Esophagus squamous epithelium (tissue), 5 donors: ENCODE results near the gene RPH3AL. TPM values are rescaled to one million over a fixed set of nuclear protein-coding genes. Genes with fewer than 3 reads are reported as not detected.

Source experiments
- DNase-seq: peaks from one replicate; lab custom pipeline; 2025; lab: John Stamatoyannopoulos, UW
- H3K27ac ChIP-seq, 4 donors: fragments of 200-600 bp; sonication (generic); one replicate each; pipeline ENCODE4 v1.5.1; 2016 to 2019; ENCODE audit warnings: mild to moderate bottlenecking in 1 of 4
- H3K27me3 ChIP-seq, 4 donors: fragments of 200-600 bp; sonication (generic); 1 replicate in 3 of 4; 2 replicates in 1 of 4; pipeline versions ENCODE4 v1.5.1 to v1.6.0; 2017 to 2021; ENCODE audit warnings: antibody characterized with exemption in 1 of 4
- H3K36me3 ChIP-seq, 3 donors: fragments of 200-600 bp; sonication (generic); one replicate each; pipeline ENCODE4 v1.5.1; 2016 to 2019
- H3K4me1 ChIP-seq, 3 donors: fragments of 200-600 bp; sonication (generic); one replicate each; pipeline ENCODE4 v1.5.1; 2017 to 2019
- H3K4me3 ChIP-seq, 4 donors: fragments of 200-600 bp; sonication (generic); 1 replicate in 3 of 4; 2 replicates in 1 of 4; pipeline ENCODE4 v1.5.1; 2016 to 2019; ENCODE audit warnings: mild to moderate bottlenecking in 2 of 4, moderate library complexity in 1 of 4
- H3K9me3 ChIP-seq, 3 donors: fragments of 200-600 bp; sonication (generic); one replicate each; pipeline ENCODE4 v1.5.1; 2016 to 2019
- CTCF ChIP-seq, 6 experiments: fragments of 450-650 bp in 4 of 6; fragments of 200-600 bp in 2 of 6; sonication (generic) in 2 of 6; IDR thresholded peaks; one replicate each; pipeline ENCODE4 v1.5.1; 2016 to 2019; ENCODE audit warnings: antibody characterized with exemption in 6 of 6, mild to moderate bottlenecking in 4 of 6, moderate library complexity in 4 of 6
- POLR2A ChIP-seq, 4 donors: fragments of 450-650 bp; IDR thresholded peaks; one replicate each; pipeline ENCODE4 v1.6.1; 2017; ENCODE audit warnings: antibody characterized with exemption in 4 of 4, mild to moderate bottlenecking in 4 of 4, moderate library complexity in 3 of 4
- WGBS, 2 donors: methylation state at CpG; one replicate each; pipeline ENCODE4 v1.1.5; 2018; 5-methylcytosine and 5-hydroxymethylcytosine counted together
- intact Hi-C: fragments of 100-400 bp; cut with DNase I; formaldehyde crosslinking; loops from one replicate; pipeline ENCODE4 v1.15.0; 2022
- total RNA-seq, 4 donors: library from RNA; depleted of rRNA; stranded (reverse); fragments of >200 nt; gene quantifications; one replicate each; pipeline ENCODE4 v1.1.0, GENCODE V29; 2016
- donor health status: DM: yes; HTN: yes; CAD: no.

Gene RPH3AL
- total RNA-seq, 4 donors from 2014 or later, result 5.2 to 18.3 (median 7.5) TPM

- 47 to 64% methylated on average over 17 to 22 of the region's 28 CpGs for WGBS, 2 donors
- H3K27ac ChIP-seq, result no peak overlapping the region
- TF ChIP-seq POLR2A (IDR thresholded peaks at IDR 0.05), result no peak
- TF ChIP-seq CTCF (IDR thresholded peaks at IDR 0.05), result no peak
- peaks cover under 1 to 11% (median 2%) of the 10 kb centered on the region in 3 donors for H3K4me1 ChIP-seq
- DNase-seq, result no peak
- H3K36me3 ChIP-seq, result no peaks in the 10 kb centered on the region
- intact Hi-C loops, result no loop called here
- H3K4me3 ChIP-seq, result no peak overlapping the region
- peaks cover 0 to 4% (median 0%) of the 10 kb centered on the region in 4 donors for H3K27me3 ChIP-seq
- no peaks in the 10 kb centered on the region for H3K9me3 ChIP-seq
Measured at GRCh38 chr17:379531-380465, 27.2 kb upstream of the RPH3AL start.

- Histone ChIP-seq H3K4me3 (no peak overlapping the region), H3K36me3 (no peaks in the 10 kb centered on the region), H3K27ac (no peak overlapping the region), H3K27me3 (no peaks in the 10 kb centered on the region), H3K9me3 (no peaks in the 10 kb centered on the region), H3K4me1 (peaks cover 0 to 9% (median 0%) of the 10 kb centered on the region in 3 donors)
- intact Hi-C loops, result no loop called here
- WGBS, 2 donors, result 78 to 89% methylated on average over 5 of the region's 5 CpGs
- no peak for TF ChIP-seq CTCF (IDR thresholded peaks at IDR 0.05)
- no peak for TF ChIP-seq POLR2A (IDR thresholded peaks at IDR 0.05)
- no peak for DNase-seq
Measured at GRCh38 chr17:378068-378467, 25.5 kb upstream of the RPH3AL start.

GRCh38 chr17:376936-377863 lies 24.6 kb upstream of the RPH3AL start:
- TF ChIP-seq CTCF (IDR thresholded peaks at IDR 0.05) (no peak), POLR2A (IDR thresholded peaks at IDR 0.05) (no peak)
- H3K36me3 ChIP-seq, result no peaks in the 10 kb centered on the region
- no peak overlapping the region for H3K27ac ChIP-seq
- H3K9me3 ChIP-seq, result no peaks in the 10 kb centered on the region
- H3K4me1 ChIP-seq, result peaks cover 0 to 9% (median 0%) of the 10 kb centered on the region in 3 donors
- no peak for DNase-seq
- no peak overlapping the region for H3K4me3 ChIP-seq
- 52 to 53% methylated on average over 14 of the region's 14 CpGs for WGBS, 2 donors
- intact Hi-C loops, result no loop called here
- no peaks in the 10 kb centered on the region for H3K27me3 ChIP-seq

- intact Hi-C loops, result no loop called here
- Histone ChIP-seq H3K27me3 (no peaks in the 10 kb centered on the region), H3K4me3 (no peak overlapping the region), H3K4me1 (no peaks in the 10 kb centered on the region), H3K36me3 (no peaks in the 10 kb centered on the region), H3K27ac (no peak overlapping the region), H3K9me3 (no peaks in the 10 kb centered on the region)
- TF ChIP-seq POLR2A (IDR thresholded peaks at IDR 0.05) (no peak), CTCF (IDR thresholded peaks at IDR 0.05) (no peak)
- no peak for DNase-seq
- 64 to 74% methylated on average over 7 of the region's 7 CpGs for WGBS, 2 donors
Measured at GRCh38 chr17:373613-374230, 21.1 kb upstream of the RPH3AL start.
